CD14-positive monocyte (primary cell): ENCODE results near the gene PEAK1. TPM values are rescaled to one million over a fixed set of nuclear protein-coding genes. Genes with fewer than 3 reads are reported as not detected.
A peak's percentile ranks its signal among the peaks of the same experiment; 100 is the strongest.

Experiments
- DNase-seq, 3 donors: peaks; one replicate each; pipeline ENCODE4 v3.0.0-alpha.2; 2011 to 2022
- H2AFZ ChIP-seq: 2 replicates; pipeline ENCODE4 v1.6.0; 2012; ENCODE audit warnings: mild to moderate bottlenecking, low read depth, low read length, inconsistent platforms; ENCODE audit not compliant: insufficient read depth, poor library complexity, severe bottlenecking
- H3K27ac ChIP-seq, 2 donors: 1 replicate in 1 of 2; 2 replicates in 1 of 2; pipeline ENCODE4 v1.5.1; 2012 to 2013; ENCODE audit warnings: low read length in 2 of 2, control low read depth in 1 of 2, inconsistent platforms in 1 of 2, low read depth in 1 of 2, mild to moderate bottlenecking in 1 of 2
- H3K27me3 ChIP-seq, 2 donors: one replicate each; pipeline versions ENCODE4 v1.6.0 to v1.6.1; 2011 to 2013; ENCODE audit warnings: low read length in 2 of 2; ENCODE audit not compliant: control insufficient read depth in 2 of 2, insufficient read depth in 2 of 2
- H3K36me3 ChIP-seq, 2 donors: replicated peaks in 1 of 2; 1 replicate in 1 of 2; 2 replicates in 1 of 2; pipeline versions ENCODE4 v1.5.1 to v1.6.1; 2012 to 2013; ENCODE audit warnings: low read length in 2 of 2, control low read depth in 1 of 2, inconsistent platforms in 1 of 2, mild to moderate bottlenecking in 1 of 2; ENCODE audit not compliant: insufficient read depth in 2 of 2, control insufficient read depth in 1 of 2
- H3K4me1 ChIP-seq, 2 donors: 1 replicate in 1 of 2; 2 replicates in 1 of 2; pipeline versions ENCODE4 v1.5.1 to v1.6.1; 2012 to 2013; ENCODE audit warnings: low read length in 2 of 2, control low read depth in 1 of 2, inconsistent platforms in 1 of 2, mild to moderate bottlenecking in 1 of 2, moderate library complexity in 1 of 2; ENCODE audit not compliant: insufficient read depth in 2 of 2, control insufficient read depth in 1 of 2
- H3K4me2 ChIP-seq: replicated peaks from 2 replicates; pipeline ENCODE3; 2012; ENCODE audit warnings: low read length, moderate library complexity, mild to moderate bottlenecking; ENCODE audit not compliant: poor library complexity, severe bottlenecking; ENCODE audit errors: extremely low read depth
- H3K4me3 ChIP-seq, 3 experiments: fragments of 200-600 bp in 1 of 3; sonication (generic) in 1 of 3; replicated peaks in 1 of 3; 1 replicate in 2 of 3; 2 replicates in 1 of 3; pipeline ENCODE4 v1.5.1; 2011 to 2013; ENCODE audit warnings: low read length in 3 of 3, mild to moderate bottlenecking in 3 of 3, control low read depth in 2 of 3, low read depth in 2 of 3, inconsistent platforms in 1 of 3, moderate library complexity in 1 of 3
- H3K79me2 ChIP-seq: 2 replicates; pipeline ENCODE4 v1.6.0; 2012; ENCODE audit warnings: mild to moderate bottlenecking, control low read depth, inconsistent platforms, low read length, moderate library complexity; ENCODE audit not compliant: insufficient read depth
- H3K9ac ChIP-seq: 2 replicates; pipeline ENCODE4 v1.6.0; 2017; ENCODE audit warnings: low read length, mild to moderate bottlenecking; ENCODE audit not compliant: insufficient read depth, poor library complexity, severe bottlenecking
- H3K9me3 ChIP-seq, 2 donors: replicated peaks in 1 of 2; 1 replicate in 1 of 2; 2 replicates in 1 of 2; pipeline versions ENCODE4 v1.5.1 to v1.6.1; 2012 to 2013; ENCODE audit warnings: low read length in 2 of 2, control low read depth in 1 of 2; ENCODE audit not compliant: control insufficient read depth in 1 of 2, insufficient read depth in 1 of 2
- H4K20me1 ChIP-seq: 2 replicates; pipeline ENCODE4 v1.6.0; 2012; ENCODE audit warnings: mild to moderate bottlenecking, low read length, control low read depth, moderate library complexity; ENCODE audit not compliant: insufficient read depth
- H3K27ac Mint-ChIP-seq, 7 donors: one replicate each; pipeline ENCODE4 v1.8.0; 2020; ENCODE audit warnings: mild to moderate bottlenecking in 7 of 7, mixed read lengths in 7 of 7, moderate library complexity in 6 of 7, inconsistent platforms in 2 of 7
- H3K27me3 Mint-ChIP-seq, 3 donors: one replicate each; pipeline ENCODE4 v1.8.0; 2021 to 2022; ENCODE audit warnings: low read depth in 3 of 3, mild to moderate bottlenecking in 3 of 3, mixed read lengths in 3 of 3, moderate library complexity in 3 of 3, inconsistent platforms in 1 of 3
- H3K36me3 Mint-ChIP-seq, 2 donors: one replicate each; pipeline ENCODE4 v1.8.0; 2020; ENCODE audit warnings: mixed read lengths in 2 of 2, inconsistent platforms in 1 of 2, mild to moderate bottlenecking in 1 of 2
- H3K4me1 Mint-ChIP-seq: one replicate; pipeline ENCODE4 v1.8.0; 2020; ENCODE audit warnings: mild to moderate bottlenecking, mixed read lengths
- H3K4me3 Mint-ChIP-seq, 2 donors: one replicate each; pipeline ENCODE4 v1.8.0; 2020; ENCODE audit warnings: mild to moderate bottlenecking in 2 of 2, mixed read lengths in 2 of 2, moderate library complexity in 1 of 2
- H3K9me3 Mint-ChIP-seq, 7 donors: one replicate each; pipeline ENCODE4 v1.8.0; 2020 to 2022; ENCODE audit warnings: mixed read lengths in 7 of 7, mild to moderate bottlenecking in 6 of 7, moderate library complexity in 6 of 7, inconsistent platforms in 2 of 7
- CTCF ChIP-seq: fragments of 200-600 bp; IDR thresholded peaks from one replicate; pipeline ENCODE4 v1.8.0; 2022; ENCODE audit warnings: antibody characterized with exemption, mild to moderate bottlenecking
- WGBS: methylation state at CpG from one replicate; pipeline ENCODE4 v1.1.5; 2013; ENCODE audit warnings: missing lambda C conversion rate; ENCODE audit not compliant: insufficient coverage; 5-methylcytosine and 5-hydroxymethylcytosine counted together
- intact Hi-C, 2 donors: fragments of 100-400 bp; cut with micrococcal nuclease; formaldehyde crosslinking; loops; one replicate each; pipeline versions ENCODE4 v1.15.0 to v1.15.1; 2023
- polyA plus RNA-seq, 3 donors: library from polyadenylated mRNA; depleted of rRNA in 1 of 3; unstranded in 2 of 3; stranded (reverse) in 1 of 3; fragments of 300-500 nt in 2 of 3; fragments of >200 nt in 1 of 3; fragmentation: Illumina TruSeq in 2 of 3; gene quantifications; 1 replicate in 2 of 3; 2 replicates in 1 of 3; pipeline ENCODE4 v1.2.3, GENCODE V29; 2012 to 2021

PEAK1 gene
- polyA plus RNA-seq, 3 donors = 0.85 to 8.7 (median 1.1) TPM

GRCh38 chr15:77081971-77082370, 337.9 kb downstream of the PEAK1 start:
- H3K27me3 ChIP-seq = no peaks in the 10 kb centered on the region
- H3K79me2 ChIP-seq = no peaks in the 10 kb centered on the region
- H3K9ac ChIP-seq = no peak overlapping the region
- H3K36me3 ChIP-seq = no peaks in the 10 kb centered on the region
- no peak overlapping the region for H2AFZ ChIP-seq
- H3K4me2 ChIP-seq = no peak overlapping the region
- H4K20me1 ChIP-seq = no peaks in the 10 kb centered on the region
- no peaks in the 10 kb centered on the region for H3K36me3 Mint-ChIP-seq
- TF ChIP-seq CTCF = no peak
- peak overlapping the region in 1 of 7 donors; percentile 28 for H3K27ac Mint-ChIP-seq
- no peaks in the 10 kb centered on the region for H3K9me3 ChIP-seq
- intact Hi-C loops = no loop called here
- no peak overlapping the region for H3K4me3 Mint-ChIP-seq
- DNase-seq = no peak
- WGBS = 89% methylated on average over 5 of the region's 5 CpGs
- H3K4me3 ChIP-seq = no peak overlapping the region
- H3K27ac ChIP-seq = no peak overlapping the region
- peaks cover 0 to 3% (median 2%) of the 10 kb centered on the region in 7 donors for H3K9me3 Mint-ChIP-seq
- peaks cover 24 to 40% of the 10 kb centered on the region in 2 donors for H3K4me1 ChIP-seq
- H3K4me1 Mint-ChIP-seq = peaks cover 36% of the 10 kb centered on the region
- H3K27me3 Mint-ChIP-seq = peaks cover 0 to 8% (median 5%) of the 10 kb centered on the region in 3 donors

GRCh38 chr15:77076323-77076915, 343.5 kb downstream of the PEAK1 start:
- Histone ChIP-seq H3K79me2 (no peaks in the 10 kb centered on the region), H3K27me3 (no peaks in the 10 kb centered on the region), H3K27ac (no peak overlapping the region), H3K4me2 (no peak overlapping the region), H2AFZ (no peak overlapping the region), H3K9me3 (no peaks in the 10 kb centered on the region), H3K4me3 (no peak overlapping the region), H3K4me1 (peaks cover 13 to 17% of the 10 kb centered on the region in 2 donors), H3K36me3 (no peaks in the 10 kb centered on the region), H4K20me1 (no peaks in the 10 kb centered on the region), H3K9ac (no peak overlapping the region)
- Mint-ChIP-seq H3K36me3 (no peaks in the 10 kb centered on the region), H3K9me3 (peaks cover 0 to 3% (median 0%) of the 10 kb centered on the region in 7 donors), H3K27me3 (peaks cover 0 to 7% (median 6%) of the 10 kb centered on the region in 3 donors), H3K27ac (no peak overlapping the region), H3K4me1 (peaks cover 12% of the 10 kb centered on the region), H3K4me3 (no peak overlapping the region)
- DNase-seq = no peak
- 100% methylated on average over 3 of the region's 4 CpGs for WGBS
- intact Hi-C loops = loop anchor here in 1 of 2 donors (10.0 kb wide), 1 partner anchor 108 kb away; no protein-coding TSS in a partner anchor
- no peak for TF ChIP-seq CTCF
